ENCODE data around the gene MEGF10.

DNA sequence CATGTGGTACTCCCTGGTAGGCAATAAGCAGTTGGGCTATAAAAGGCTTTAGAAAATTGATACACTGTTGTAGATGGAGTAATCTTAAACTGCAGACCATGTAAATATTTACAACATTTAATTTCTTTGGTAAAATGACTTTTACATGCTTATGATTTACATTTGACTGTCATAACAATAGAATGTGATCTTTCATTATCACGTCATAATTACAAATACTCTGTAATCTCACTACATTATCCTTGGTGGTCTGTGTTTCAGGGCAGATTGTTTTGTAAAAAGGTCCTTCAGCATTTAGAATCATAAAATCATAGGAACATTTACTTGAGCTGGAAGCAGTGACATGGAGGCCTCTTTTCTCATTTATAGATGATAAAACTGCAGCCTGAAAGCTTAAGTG is 153.6 kb downstream of the MEGF10 start:
- TF ChIP-seq, protein P1, sequence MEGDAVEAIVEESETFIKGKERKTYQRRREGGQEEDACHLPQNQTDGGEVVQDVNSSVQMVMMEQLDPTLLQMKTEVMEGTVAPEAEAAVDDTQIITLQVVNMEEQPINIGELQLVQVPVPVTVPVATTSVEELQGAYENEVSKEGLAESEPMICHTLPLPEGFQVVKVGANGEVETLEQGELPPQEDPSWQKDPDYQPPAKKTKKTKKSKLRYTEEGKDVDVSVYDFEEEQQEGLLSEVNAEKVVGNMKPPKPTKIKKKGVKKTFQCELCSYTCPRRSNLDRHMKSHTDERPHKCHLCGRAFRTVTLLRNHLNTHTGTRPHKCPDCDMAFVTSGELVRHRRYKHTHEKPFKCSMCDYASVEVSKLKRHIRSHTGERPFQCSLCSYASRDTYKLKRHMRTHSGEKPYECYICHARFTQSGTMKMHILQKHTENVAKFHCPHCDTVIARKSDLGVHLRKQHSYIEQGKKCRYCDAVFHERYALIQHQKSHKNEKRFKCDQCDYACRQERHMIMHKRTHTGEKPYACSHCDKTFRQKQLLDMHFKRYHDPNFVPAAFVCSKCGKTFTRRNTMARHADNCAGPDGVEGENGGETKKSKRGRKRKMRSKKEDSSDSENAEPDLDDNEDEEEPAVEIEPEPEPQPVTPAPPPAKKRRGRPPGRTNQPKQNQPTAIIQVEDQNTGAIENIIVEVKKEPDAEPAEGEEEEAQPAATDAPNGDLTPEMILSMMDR (IDR thresholded peaks at IDR 0.05 in 8 of 11, conservative IDR thresholded peaks at IDR 0.05 in 3 of 11), result no peak
- TF ChIP-seq POLR2AphosphoS5 (IDR thresholded peaks at IDR 0.05), result no peak
- TF ChIP-seq POLR2A (IDR thresholded peaks at IDR 0.05), result no peak

Data from spleen (tissue), 7 donors.